ENCODE data around the gene SRSF9.

Gene SRSF9

DNA sequence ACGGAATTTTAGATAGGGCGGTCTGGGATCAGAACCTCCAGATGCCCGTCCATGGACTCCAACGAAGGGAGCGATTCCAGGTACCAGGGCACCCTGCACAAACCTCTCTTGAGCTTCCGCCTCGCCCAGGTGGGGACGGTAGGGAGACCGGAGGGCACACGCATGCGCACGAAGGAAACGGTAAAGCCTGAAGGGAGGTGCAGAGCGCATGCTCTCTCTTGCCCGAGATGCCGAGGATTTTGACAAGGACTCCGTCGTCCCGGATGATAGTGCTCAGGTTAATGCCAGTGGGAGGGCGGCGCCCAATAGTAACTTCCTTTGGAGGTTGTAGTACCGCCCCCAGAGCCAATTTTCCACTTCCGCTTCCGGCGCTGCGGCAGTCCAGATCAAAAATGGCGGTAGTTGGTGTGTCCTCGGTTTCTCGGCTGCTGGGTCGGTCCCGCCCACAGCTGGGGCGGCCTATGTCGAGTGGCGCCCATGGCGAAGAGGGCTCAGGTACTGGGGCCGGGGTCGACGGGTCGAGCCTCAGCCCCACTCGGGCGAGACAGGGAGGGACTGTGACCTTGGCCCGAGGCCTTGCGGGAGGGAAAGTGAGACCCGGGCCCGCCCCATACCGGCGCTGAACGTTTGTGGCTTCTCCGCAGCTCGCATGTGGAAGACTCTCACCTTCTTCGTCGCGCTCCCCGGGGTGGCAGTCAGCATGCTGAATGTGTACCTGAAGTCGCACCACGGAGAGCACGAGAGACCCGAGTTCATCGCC, 31.6 kb downstream of the SRSF9 start, which contains the start of gene COX6A1:
Gene COX6A1, plus strand, starts transcription at position 379 of the 760 bp plus-strand sequence. Its CDS starts 14 bp downstream, at position 393.
- POLR2A ChIA-PET, result interaction anchor here (0.5 to 2.3 kb wide), 17 partner anchors 8 to 146 kb away, joined by 3 to 12 read pairs (median 3); partner anchors contain the start of gene RNU4-2
- CTCF ChIA-PET, result interaction anchor here (0.6 to 1.0 kb wide), 3 partner anchors 20 to 71 kb away, joined by 3 to 6 read pairs (median 5); no protein-coding TSS in a partner anchor
- DNase-seq (ENCODE audit: extremely low spot score), result peak; percentile 97
- TF ChIP-seq FOXA1 (IDR thresholded peaks at IDR 0.05) (no peak), SP1 (IDR thresholded peaks at IDR 0.05) (no peak), L3MBTL2 (conservative IDR thresholded peaks at IDR 0.05) (no peak; the same call in 1 of the 2 replicates), ELF4 (IDR thresholded peaks at IDR 0.05) (peak; percentile 55; the same call in 1 of the 2 replicates), FOXK2 (IDR thresholded peaks at IDR 0.05) (no peak), SUZ12 (IDR thresholded peaks at IDR 0.05) (no peak)
- TF ChIP-seq, protein P1, sequence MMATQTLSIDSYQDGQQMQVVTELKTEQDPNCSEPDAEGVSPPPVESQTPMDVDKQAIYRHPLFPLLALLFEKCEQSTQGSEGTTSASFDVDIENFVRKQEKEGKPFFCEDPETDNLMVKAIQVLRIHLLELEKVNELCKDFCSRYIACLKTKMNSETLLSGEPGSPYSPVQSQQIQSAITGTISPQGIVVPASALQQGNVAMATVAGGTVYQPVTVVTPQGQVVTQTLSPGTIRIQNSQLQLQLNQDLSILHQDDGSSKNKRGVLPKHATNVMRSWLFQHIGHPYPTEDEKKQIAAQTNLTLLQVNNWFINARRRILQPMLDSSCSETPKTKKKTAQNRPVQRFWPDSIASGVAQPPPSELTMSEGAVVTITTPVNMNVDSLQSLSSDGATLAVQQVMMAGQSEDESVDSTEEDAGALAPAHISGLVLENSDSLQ (IDR thresholded peaks at IDR 0.05), result peak; percentile 58

DNA sequence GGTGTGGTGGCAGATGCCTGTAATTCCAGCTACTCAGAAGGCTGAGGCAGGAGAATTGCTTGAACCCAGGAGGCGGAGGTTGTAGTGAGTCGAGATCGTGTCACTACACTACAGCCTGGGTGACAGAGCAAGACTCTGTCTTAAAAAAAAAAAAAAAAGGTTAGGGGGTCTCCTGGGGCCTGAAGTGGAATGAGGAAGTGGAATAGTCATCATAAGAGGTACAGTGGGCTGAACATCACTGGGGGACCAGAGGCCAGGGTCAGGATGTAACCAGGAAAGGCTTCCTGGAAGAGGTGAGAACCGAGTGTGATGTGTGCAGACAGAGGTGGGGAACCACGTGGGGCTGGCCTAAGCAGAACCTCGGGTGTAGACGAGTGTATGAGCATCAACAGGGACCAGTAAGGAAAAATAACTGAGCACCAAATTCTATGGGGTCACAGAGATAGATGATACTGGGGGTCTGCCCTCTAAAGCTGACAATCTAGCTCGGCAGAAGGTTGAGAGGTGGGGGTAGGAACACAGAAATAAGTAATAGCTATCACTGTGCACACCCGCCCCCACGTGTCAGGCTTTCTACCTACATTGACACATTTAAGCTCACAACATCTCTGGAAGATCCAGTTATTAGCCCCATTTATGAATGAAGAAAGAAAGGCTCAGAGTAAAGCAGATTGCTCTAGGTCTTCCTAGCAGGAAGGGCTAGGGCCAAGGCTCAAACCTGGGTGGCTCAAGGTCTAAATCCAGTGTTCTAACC, 36.6 kb downstream of the SRSF9 start:
- POLR2A ChIA-PET, result no interaction called here
- DNase-seq (ENCODE audit: extremely low spot score), result no peak
- TF ChIP-seq BHLHE40 (IDR thresholded peaks at IDR 0.05; ENCODE audit: borderline replicate concordance) (no peak), HDGF (IDR thresholded peaks at IDR 0.05; ENCODE audit: borderline replicate concordance) (no peak), FOXA1 (IDR thresholded peaks at IDR 0.05) (no peak), ARNT (IDR thresholded peaks at IDR 0.05) (no peak), SUZ12 (IDR thresholded peaks at IDR 0.05) (no peak), ELF4 (IDR thresholded peaks at IDR 0.05) (no peak), NFRKB (IDR thresholded peaks at IDR 0.05) (no peak), L3MBTL2 (conservative IDR thresholded peaks at IDR 0.05) (no peak), LEF1 (IDR thresholded peaks at IDR 0.05; ENCODE audit: borderline replicate concordance) (no peak), ZNF384 (IDR thresholded peaks at IDR 0.05) (no peak)
- TF ChIP-seq, protein P1 (IDR thresholded peaks at IDR 0.05), result no peak
- CTCF ChIA-PET, result interaction anchor here (1.0 to 2.6 kb wide), 2 partner anchors 66 to 78 kb away, joined by 4 to 7 read pairs; no protein-coding TSS in a partner anchor

DNA sequence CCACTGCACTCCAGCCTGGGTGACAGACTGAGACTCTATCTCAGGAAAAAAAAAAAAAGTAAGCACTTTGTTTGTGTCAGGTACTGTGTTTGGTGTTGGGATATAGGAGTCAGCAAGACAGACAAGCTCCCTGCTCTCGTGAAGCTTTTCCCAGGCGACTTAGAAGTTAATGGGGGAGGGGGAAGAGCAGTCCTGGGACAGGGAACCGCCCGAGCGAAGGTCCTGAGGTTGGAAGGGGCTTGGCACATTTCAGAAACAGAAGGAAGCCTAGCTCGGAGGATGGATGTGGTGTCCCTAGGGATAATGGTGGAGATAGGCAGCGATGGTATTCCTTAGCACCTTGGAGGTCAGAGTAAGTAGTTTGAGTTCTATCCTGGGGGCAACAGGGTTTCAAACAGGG, 40.2 kb downstream of the SRSF9 start:
- TF ChIP-seq SUZ12 (IDR thresholded peaks at IDR 0.05) (no peak), ELF4 (IDR thresholded peaks at IDR 0.05) (no peak), BHLHE40 (IDR thresholded peaks at IDR 0.05; ENCODE audit: borderline replicate concordance) (no peak)
- POLR2A ChIA-PET, result interaction anchor here (1.2 to 1.7 kb wide), 3 partner anchors 39 to 138 kb away, joined by 4 to 8 read pairs (median 6); partner anchors contain the start of gene RNU4-2
- no peak for DNase-seq (ENCODE audit: extremely low spot score)
- CTCF ChIA-PET, result interaction anchor here (0.8 to 1.4 kb wide), 8 partner anchors 9 to 103 kb away, joined by 3 to 9 read pairs (median 5); partner anchors contain the start of gene SRSF9

DNA sequence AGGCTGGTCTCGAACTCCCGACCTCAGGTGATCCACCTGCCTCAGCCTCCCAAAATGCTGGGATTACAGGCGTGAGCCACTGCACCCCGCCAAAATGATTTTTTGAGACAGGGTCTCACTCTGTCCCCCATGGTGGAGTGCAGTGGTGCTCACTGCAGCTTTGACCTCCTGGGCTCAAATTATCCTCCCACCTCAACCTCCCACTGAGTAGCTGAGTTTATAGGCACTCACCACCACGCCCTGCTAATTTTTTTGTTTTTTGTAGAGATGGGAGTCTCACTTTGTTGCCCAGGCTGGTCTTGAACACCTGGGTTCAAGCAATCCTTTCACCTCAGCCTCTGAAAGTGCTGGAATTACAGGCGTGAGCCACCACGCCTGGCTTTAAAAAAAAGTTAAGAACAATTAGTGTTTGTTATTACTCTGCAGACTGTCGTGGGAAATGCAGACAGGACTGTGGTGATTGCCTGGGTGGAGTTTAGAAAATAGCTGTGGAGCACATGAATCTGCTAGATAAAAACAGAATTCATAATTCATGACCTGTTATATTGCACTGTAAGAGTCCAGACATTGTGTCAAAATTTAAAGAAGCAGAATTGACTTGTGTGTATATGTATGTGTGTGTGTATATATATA, 40.8 kb downstream of the SRSF9 start:
- CTCF ChIA-PET, result interaction anchor here (1.0 to 1.4 kb wide), 3 partner anchors 9 to 62 kb away, joined by 3 to 9 read pairs (median 5); partner anchors contain the start of gene SRSF9
- POLR2A ChIA-PET, result interaction anchor here (1.2 to 1.7 kb wide), 4 partner anchors 9 to 228 kb away, joined by 4 to 8 read pairs (median 6); partner anchors contain the start of genes COX6A1, RNU4-2 and RPLP0
- DNase-seq (ENCODE audit: extremely low spot score), result no peak
- TF ChIP-seq SP1 (IDR thresholded peaks at IDR 0.05), result no peak
- TF ChIP-seq L3MBTL2 (conservative IDR thresholded peaks at IDR 0.05), result no peak
- TF ChIP-seq ARNT (IDR thresholded peaks at IDR 0.05), result no peak
- no peak for TF ChIP-seq LEF1 (IDR thresholded peaks at IDR 0.05; ENCODE audit: borderline replicate concordance)
- no peak for TF ChIP-seq HDGF (IDR thresholded peaks at IDR 0.05; ENCODE audit: borderline replicate concordance)
- 0 out of 2 replicates have a peak, but pooled peaks have one; percentile 7 for TF ChIP-seq ZNF384 (IDR thresholded peaks at IDR 0.05)
- TF ChIP-seq BHLHE40 (IDR thresholded peaks at IDR 0.05; ENCODE audit: borderline replicate concordance), result no peak

DNA sequence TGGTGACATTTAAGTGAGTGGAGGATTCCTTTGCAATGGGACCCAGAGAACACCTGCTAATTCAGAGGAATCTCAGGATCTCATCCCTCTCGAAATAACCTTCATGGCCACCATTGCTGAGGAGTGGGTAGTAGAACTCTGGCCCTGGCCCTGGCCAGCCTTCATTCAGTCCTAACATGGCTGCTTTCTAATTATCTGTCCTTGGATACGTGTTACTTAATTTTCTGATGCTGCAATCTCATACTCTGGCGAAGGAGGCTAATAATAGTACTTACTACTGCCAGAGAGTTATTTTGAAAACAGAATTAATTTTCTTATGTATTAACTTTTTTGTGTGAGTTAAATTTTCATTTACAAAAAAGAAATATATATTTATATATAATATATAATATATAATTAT, 43.8 kb downstream of the SRSF9 start:
- TF ChIP-seq SUZ12 (IDR thresholded peaks at IDR 0.05) (no peak), L3MBTL2 (conservative IDR thresholded peaks at IDR 0.05) (no peak), CTBP1 (IDR thresholded peaks at IDR 0.05; ENCODE audit: borderline replicate concordance) (no peak), SP1 (IDR thresholded peaks at IDR 0.05) (no peak), FOXA1 (IDR thresholded peaks at IDR 0.05) (no peak), FOXK2 (IDR thresholded peaks at IDR 0.05) (no peak), FOXM1 (IDR thresholded peaks at IDR 0.05; ENCODE audit: borderline replicate concordance) (no peak), NFRKB (IDR thresholded peaks at IDR 0.05) (no peak), LEF1 (IDR thresholded peaks at IDR 0.05; ENCODE audit: borderline replicate concordance) (no peak), TARDBP (IDR thresholded peaks at IDR 0.05) (no peak), ARNT (IDR thresholded peaks at IDR 0.05) (no peak), BHLHE40 (IDR thresholded peaks at IDR 0.05; ENCODE audit: borderline replicate concordance) (no peak), ZNF384 (IDR thresholded peaks at IDR 0.05) (no peak), HDGF (IDR thresholded peaks at IDR 0.05; ENCODE audit: borderline replicate concordance) (no peak)
- TF ChIP-seq, protein P1 (IDR thresholded peaks at IDR 0.05), result no peak
- no peak for DNase-seq (ENCODE audit: extremely low spot score)
- ChIA-PET POLR2A (no interaction called here), CTCF (no interaction called here)
